Left ventricle myocardium inferior (tissue), 1 donor: Measurements from ENCODE around the gene ARHGEF38. TPM values are rescaled to one million over a fixed set of nuclear protein-coding genes. Genes with fewer than 3 reads are reported as not detected.

ENCODE experiments used
- DNase-seq: peaks from one replicate; pipeline ENCODE4 v3.0.0-alpha.2; 2020
- H3K27ac ChIP-seq: fragments of 200-600 bp; replicated peaks from 2 replicates; pipeline ENCODE4 v1.8.0; 2021
- H3K27me3 ChIP-seq: fragments of 200-600 bp; 2 replicates; pipeline ENCODE4 v1.8.0; 2021; ENCODE audit warnings: low read depth
- H3K36me3 ChIP-seq: fragments of 200-600 bp; 2 replicates; pipeline ENCODE4 v1.8.0; 2021
- H3K4me1 ChIP-seq: fragments of 200-600 bp; 2 replicates; pipeline ENCODE4 v1.8.0; 2021
- H3K4me3 ChIP-seq: fragments of 200-600 bp; 2 replicates; pipeline ENCODE4 v1.8.0; 2021; ENCODE audit warnings: mild to moderate bottlenecking, moderate library complexity
- H3K9me3 ChIP-seq: fragments of 200-600 bp; replicated peaks from 2 replicates; pipeline ENCODE4 v1.8.0; 2021
- intact Hi-C: fragments of 100-400 bp; cut with micrococcal nuclease; formaldehyde crosslinking; loops from one replicate; pipeline ENCODE4 v1.11.0; 2022
- total RNA-seq: library from RNA; stranded (reverse); fragmentation: NEBNext Ultra II Directional; extraction: Animal tissue kit (Norgen Biotek cat#: 25700); gene quantifications from one replicate; pipeline ENCODE4 v1.2.1, GENCODE V29; 2021
- TF ChIP-seq, protein P1 (sequence below): fragments of 200-600 bp; IDR thresholded peaks from 2 replicates; pipeline ENCODE4 v1.8.0; 2021; ENCODE audit warnings: antibody characterized with exemption, mild to moderate bottlenecking, borderline replicate concordance
- donor health status: DM: no; HTN: yes; CAD: no; lungs with severe emphysema.

Gene ARHGEF38
- total RNA-seq, 1 donor from 2014 or later = not detected

DNA sequence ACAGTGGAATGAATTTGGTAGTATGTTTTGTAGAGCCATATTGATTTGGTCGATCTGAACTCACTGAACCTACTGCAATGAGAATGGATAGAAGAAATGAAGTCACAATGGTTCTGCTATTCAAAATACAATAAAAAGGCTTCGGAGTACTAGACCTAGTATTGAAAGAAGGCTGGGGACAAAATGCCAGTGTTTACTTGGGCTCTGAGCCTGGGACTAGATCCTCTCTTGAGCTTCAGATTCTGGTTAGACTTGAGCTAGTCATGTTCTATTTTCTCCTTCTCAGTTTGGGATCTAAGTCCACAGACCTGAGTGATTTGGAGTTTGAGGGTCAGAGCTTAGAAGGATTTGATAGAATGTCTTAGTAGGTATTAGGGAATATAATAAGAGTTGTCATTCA lies 146.2 kb downstream of the ARHGEF38 start:
- H3K27ac ChIP-seq = no peak overlapping the region
- H3K36me3 ChIP-seq = peaks cover 62% of the 10 kb centered on the region
- no peak for DNase-seq
- intact Hi-C loops = no loop called here
- no peaks in the 10 kb centered on the region for H3K27me3 ChIP-seq
- no peak overlapping the region for H3K4me3 ChIP-seq
- TF ChIP-seq, protein P1, sequence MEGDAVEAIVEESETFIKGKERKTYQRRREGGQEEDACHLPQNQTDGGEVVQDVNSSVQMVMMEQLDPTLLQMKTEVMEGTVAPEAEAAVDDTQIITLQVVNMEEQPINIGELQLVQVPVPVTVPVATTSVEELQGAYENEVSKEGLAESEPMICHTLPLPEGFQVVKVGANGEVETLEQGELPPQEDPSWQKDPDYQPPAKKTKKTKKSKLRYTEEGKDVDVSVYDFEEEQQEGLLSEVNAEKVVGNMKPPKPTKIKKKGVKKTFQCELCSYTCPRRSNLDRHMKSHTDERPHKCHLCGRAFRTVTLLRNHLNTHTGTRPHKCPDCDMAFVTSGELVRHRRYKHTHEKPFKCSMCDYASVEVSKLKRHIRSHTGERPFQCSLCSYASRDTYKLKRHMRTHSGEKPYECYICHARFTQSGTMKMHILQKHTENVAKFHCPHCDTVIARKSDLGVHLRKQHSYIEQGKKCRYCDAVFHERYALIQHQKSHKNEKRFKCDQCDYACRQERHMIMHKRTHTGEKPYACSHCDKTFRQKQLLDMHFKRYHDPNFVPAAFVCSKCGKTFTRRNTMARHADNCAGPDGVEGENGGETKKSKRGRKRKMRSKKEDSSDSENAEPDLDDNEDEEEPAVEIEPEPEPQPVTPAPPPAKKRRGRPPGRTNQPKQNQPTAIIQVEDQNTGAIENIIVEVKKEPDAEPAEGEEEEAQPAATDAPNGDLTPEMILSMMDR = no peak
- H3K4me1 ChIP-seq = no peaks in the 10 kb centered on the region
- no peaks in the 10 kb centered on the region for H3K9me3 ChIP-seq

DNA sequence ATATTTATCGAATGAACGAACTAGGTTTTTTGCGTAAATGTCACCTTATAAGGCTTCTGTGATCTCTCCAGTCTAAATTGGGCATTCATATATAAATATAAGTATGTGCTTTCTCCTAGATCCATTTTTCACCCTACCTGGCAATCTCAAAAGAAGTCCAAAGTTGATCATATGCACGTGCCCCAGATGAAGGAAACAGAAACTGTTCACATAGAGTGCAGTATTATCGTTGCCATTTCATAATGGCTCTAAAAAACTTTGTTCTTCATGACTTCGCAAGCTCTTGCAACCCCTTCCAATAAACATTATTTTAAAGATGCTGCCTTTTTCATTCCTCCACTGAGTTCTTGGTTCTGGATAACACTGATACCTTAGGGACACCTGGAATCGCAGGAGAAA lies 155.4 kb downstream of the ARHGEF38 start:
- Histone ChIP-seq H3K27ac (peak overlapping the region; percentile 89), H3K36me3 (no peaks in the 10 kb centered on the region), H3K4me3 (peak overlapping the region; percentile 88), H3K27me3 (no peaks in the 10 kb centered on the region), H3K9me3 (no peaks in the 10 kb centered on the region), H3K4me1 (peaks cover 42% of the 10 kb centered on the region)
- TF ChIP-seq, protein P1 = no peak
- DNase-seq = no peak
- intact Hi-C loops = no loop called here

DNA sequence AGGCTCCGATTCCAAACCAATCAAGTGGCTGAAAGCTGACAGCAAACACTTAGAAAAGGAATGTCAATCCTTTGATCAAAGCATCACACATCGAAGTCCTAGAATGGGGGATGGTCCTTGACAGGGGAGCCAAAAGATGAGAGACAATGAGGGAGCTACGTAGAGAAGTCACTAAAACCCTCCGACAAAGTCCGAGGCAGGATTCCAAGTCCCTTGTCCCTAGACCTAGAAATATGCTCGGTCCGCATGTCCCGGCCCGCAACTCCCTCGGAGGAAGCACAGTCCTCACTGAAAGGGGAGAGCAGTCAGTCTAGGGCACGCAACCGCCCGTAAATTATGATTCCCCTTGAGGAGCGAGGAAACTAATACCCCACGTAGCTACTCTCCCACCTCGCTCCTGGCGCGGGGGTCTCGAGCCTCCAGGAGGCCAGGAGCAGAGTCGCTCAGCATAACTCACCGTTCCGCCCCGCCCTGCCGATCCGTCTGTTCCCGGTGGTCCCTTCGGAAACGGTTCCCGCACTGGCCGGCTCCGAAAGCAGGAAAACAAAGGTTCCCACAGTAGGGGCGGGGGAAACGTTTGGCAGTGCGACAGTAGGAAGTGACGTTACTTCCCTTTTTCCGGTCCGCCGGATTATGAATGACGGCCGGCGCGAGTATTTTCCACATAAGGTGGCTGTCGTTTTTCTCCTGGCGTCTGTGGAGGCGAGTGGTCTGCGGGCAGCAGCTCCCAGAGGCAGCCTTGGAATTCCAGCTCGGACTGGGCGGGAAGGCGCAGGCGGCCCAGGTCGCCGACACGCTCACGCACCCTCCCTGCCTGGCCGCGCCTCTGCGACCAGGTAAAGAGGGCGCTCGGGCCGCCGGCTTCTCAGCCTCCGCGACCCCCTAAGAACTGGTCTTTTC lies 156.0 kb downstream of the ARHGEF38 start, which contains the start of the genes GSTCD and INTS12:
Gene GSTCD (plus strand): TSS at position 604 of the 900 bp plus-strand sequence. CDS start 8,830 bp downstream, outside the sequence.
Gene INTS12 (minus strand): TSS at position 509 of the 900 bp plus-strand sequence. CDS start 8,684 bp downstream, outside the sequence.
- Histone ChIP-seq H3K9me3 (no peaks in the 10 kb centered on the region), H3K27me3 (no peaks in the 10 kb centered on the region), H3K4me3 (peak within 1 kb of the TSS; percentile 88), H3K36me3 (no peaks in the 10 kb centered on the region), H3K27ac (peak within 1 kb of the TSS; percentile 89), H3K4me1 (peaks cover 42% of the 10 kb centered on the region)
- peak; percentile 90 for DNase-seq
- intact Hi-C loops = no loop called here
- TF ChIP-seq, protein P1 = no peak

DNA sequence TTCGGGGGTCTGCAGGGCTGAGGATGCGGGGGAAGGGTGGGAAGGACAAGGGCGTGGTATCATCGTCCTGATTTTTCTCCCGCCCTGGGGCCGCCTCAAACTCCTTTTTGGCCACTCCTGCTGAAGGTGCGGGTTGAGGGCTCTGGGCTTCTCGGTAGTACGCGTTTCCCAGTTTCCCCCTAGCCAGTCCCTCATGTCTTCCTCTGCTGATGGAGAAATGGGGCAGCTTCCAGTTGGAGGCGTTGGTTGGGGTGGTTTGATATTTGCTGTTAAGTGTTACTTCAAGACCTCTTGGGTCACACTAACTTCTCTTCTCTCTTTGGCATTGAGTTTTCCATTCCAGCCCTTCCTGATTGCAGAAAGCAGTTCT lies 156.6 kb downstream of the ARHGEF38 start:
- Histone ChIP-seq H3K36me3 (no peaks in the 10 kb centered on the region), H3K4me3 (peak overlapping the region; percentile 88), H3K9me3 (no peaks in the 10 kb centered on the region), H3K27ac (peak overlapping the region; percentile 89), H3K4me1 (peaks cover 42% of the 10 kb centered on the region), H3K27me3 (no peaks in the 10 kb centered on the region)
- DNase-seq = no peak
- intact Hi-C loops = no loop called here
- TF ChIP-seq, protein P1 = no peak

DNA sequence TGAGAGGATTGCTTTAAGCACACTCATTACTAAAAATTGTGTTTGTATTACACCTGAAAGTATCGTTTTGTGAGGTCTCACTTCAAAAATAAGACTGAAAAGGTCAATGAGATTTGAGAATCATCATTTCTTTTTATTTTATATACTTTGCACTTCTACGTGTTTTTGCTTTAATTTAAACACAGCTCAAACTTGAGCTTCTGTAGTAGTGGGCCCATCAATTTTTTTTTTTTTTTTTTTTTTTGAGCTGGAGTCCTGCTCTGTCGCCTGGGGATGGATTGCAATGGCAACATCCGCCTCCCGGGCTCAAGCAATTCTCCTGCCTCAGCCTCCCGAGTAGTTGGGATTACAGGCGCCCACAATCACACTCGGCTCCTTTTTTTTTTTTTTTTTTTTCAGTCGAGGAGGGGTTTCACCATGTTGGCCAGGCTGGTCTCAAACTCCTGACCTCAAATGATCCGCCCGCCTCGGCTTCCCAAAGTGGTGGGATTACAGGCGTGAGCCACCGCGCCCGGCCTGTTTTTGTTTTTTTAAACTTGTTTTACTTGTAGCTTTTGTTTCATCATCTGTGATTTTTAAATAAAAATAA lies 157.7 kb downstream of the ARHGEF38 start:
- Histone ChIP-seq H3K27ac (no peak overlapping the region), H3K9me3 (no peaks in the 10 kb centered on the region), H3K4me3 (no peak overlapping the region), H3K36me3 (no peaks in the 10 kb centered on the region), H3K4me1 (peaks cover 39% of the 10 kb centered on the region), H3K27me3 (no peaks in the 10 kb centered on the region)
- TF ChIP-seq, protein P1 = no peak
- no peak for DNase-seq
- intact Hi-C loops = no loop called here
